ENCODE measurements around the gene STEAP3.
"Not testable (repeated sequence)": the region's sequence is repeated elsewhere in the genome, so short reads cannot be mapped to it uniquely, and the experiment has no call there.

Gene STEAP3

DNA sequence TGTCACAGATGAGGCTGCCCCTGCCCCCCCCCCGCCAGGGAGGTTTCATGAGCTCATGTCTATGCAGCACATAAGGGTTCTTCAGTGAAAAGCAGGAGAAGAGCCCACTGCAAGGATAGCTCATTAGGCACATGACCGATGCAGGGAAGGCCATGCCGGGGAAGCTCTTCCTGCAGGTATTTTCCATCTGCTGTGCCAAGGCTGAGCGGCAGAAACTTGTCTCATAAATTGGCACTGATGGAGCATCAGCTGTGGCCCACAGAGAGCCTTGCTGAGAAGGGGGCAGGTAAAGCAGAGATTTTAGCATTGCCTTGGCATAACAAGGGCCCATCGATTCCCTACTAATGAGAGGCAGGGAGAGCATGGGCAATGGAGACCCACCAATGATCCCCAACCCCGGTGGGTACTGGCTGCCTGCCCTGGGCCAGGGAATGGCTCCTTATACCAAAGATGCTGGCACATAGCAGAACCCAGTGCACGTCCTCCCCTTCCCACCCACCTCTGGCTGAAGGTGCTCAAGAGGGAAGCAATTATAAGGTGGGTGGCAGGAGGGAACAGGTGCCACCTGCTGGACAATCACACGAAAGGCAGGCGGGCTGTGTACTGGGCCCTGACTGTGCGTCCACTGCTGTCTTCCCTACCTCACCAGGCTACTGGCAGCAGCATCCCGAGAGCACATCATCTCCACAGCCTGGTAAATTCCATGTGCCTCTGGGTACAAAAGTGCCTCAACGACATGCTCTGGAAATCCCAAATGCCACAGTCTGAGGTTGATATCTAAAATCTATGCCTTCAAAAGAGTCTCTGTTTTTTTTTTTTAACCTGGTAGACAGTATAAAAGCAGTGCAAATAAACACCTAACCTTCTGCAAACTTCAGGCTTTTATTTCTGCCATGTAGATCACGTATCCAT, 41.4 kb downstream of the STEAP3 start:
- no peak for DNase-seq (ENCODE audit: low read depth)

- DNase-seq (ENCODE audit: low read depth), result no peak
These were observed 42.0 kb downstream of the STEAP3 start for GRCh38 chr2:119265693-119266066.

- DNase-seq (ENCODE audit: low read depth), result no peak
These were observed 42.5 kb downstream of the STEAP3 start for GRCh38 chr2:119266091-119266589.

DNA sequence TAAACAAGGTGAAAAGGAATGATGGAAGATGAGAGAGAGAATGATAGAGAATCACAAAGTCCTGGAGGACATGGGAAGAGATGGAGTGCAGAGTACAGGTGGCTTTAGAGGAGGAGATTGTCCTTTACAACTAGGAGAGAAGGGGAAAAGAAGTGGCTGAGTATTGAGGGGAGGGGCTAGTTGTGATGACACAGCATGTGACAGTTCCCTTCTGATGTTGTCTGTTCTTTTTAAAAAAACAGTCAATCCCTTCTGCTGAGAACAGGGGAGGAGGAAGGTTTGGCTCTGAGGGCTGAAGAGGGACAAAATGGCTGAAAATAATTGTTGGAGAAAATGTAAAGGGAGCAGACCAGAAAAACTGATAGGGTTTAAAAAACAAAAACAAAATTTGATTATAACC, 44.0 kb downstream of the STEAP3 start:
- DNase-seq (ENCODE audit: low read depth), result no peak

DNA sequence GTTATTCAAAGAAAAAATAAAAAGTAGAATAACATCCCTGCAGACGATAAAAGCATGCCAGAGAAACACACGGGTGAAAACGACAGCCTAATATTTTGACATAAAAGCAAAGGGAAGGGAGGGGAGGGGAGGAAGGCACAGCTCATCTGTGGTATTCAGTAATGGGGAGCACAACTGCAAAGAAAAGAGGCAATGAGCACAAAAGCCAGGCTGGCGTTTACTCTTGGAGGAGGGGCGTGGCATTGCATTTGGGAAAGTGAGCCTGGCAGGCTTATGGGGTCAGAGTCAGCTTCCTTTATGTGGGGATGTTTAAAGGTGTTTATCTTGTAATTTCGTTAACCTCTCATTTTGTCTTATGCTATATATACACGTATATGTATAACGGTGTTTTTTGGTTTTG, 53.2 kb downstream of the STEAP3 start:
- no peak for DNase-seq (ENCODE audit: low read depth)

GRCh38 chr2:119278385-119278784, 54.8 kb downstream of the STEAP3 start:
- not testable (repeated sequence) for DNase-seq (ENCODE audit: low read depth)

GRCh38 chr2:119278946-119279345, 55.3 kb downstream of the STEAP3 start:
- no peak for DNase-seq (ENCODE audit: low read depth)

GRCh38 chr2:119279666-119280065, 56.0 kb downstream of the STEAP3 start:
- DNase-seq (ENCODE audit: low read depth), result no peak

DNA sequence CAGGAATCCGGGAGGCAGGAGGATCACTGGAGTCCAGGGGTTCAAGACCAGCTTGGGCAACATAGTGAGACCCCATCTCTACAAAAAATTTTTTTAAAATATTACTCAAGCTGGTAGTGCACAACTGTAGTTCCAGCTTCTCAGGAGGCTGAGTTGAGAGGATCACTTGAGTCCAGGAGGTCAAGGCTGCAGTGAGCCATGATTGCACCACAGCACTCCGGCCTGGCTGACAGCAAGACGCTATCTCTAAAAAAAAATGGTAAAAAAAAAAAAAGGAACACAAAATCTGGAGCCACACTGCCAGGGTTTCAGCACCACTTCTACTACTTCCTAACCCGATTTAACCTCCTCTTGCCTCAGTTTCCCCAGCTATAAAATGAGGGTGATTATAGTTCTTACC, 57.0 kb downstream of the STEAP3 start:
- DNase-seq (ENCODE audit: low read depth), result no peak

- no peak for DNase-seq (ENCODE audit: low read depth)
These were observed 58.7 kb downstream of the STEAP3 start for GRCh38 chr2:119282146-119282995.

DNA sequence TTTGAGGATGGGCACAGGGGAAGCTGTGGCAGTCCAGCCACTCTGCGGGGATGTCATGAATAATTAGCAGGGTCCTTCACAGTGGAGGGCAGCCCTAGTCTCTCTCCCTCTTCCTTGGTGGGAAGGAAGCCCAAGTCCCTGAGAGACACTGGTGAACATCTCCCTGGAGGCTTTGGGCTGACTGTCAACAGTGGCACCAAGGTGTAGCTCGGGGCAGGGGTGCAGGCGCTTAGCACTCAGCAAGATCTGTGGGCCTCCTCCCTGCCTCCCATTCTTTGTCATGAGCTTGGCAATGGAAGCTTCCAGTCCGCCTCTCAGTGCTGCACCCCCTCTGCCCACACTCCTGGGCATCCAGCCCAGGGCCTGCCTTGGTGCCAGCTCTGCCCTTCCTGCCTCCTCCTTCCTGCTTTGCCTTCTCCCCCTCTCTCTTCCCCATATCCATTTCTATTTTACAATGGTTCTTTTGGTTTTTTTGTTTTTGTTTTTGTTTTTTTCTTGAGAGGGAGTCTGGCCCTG, 59.4 kb downstream of the STEAP3 start:
- no peak for DNase-seq (ENCODE audit: low read depth)

- no peak for DNase-seq (ENCODE audit: low read depth)
These were observed 60.3 kb downstream of the STEAP3 start for GRCh38 chr2:119283873-119284331.

DNA sequence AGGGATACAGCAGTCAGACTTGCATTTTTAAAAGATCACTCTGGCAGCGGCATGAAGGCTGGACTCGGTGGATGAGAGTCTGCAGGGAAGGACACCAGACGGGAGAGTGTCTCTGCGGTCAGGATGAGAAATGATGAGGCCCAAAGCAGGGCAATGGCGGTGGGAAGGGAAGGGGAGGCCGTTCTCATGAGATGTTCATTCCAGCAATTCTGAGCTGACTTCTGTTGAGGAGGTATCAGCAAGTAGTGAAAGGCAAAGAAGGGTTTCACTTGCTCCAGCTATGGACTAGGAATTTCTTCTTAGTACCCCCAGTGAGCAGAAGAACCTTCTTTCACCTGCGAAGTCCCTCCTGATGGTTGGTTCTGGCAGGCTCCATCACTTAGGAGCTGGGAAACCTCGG, 63.0 kb downstream of the STEAP3 start:
- DNase-seq (ENCODE audit: low read depth), result no peak

- no peak for DNase-seq (ENCODE audit: low read depth)
These were observed 64.9 kb downstream of the STEAP3 start for GRCh38 chr2:119288576-119288975.

- DNase-seq (ENCODE audit: low read depth), result no peak
These were observed 65.5 kb downstream of the STEAP3 start for GRCh38 chr2:119289093-119289492.

DNA sequence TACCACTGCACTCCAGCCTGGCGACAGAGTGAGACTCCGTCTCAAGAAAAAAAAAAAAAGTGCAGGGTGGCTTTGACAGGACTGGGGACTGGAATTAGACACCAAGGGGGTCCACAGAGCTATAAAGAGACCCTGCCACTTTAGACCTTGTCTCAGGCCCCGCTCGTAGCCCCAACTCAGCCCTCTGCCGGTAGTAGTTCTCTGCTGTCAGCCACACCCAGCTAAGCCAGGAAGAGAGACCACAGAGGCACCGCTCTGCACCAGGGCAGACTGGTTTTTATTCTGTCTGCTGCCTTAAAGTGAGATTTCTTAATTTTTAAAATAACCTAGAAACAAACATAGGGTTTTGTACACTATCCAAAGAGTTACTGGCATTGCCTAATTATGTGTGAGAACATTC, 66.0 kb downstream of the STEAP3 start:
- no peak for DNase-seq (ENCODE audit: low read depth)

GRCh38 chr2:119290859-119291587, 67.4 kb downstream of the STEAP3 start:
- DNase-seq (ENCODE audit: low read depth), result peak; percentile 41

GRCh38 chr2:119291588-119292167, 68.0 kb downstream of the STEAP3 start:
- no peak for DNase-seq (ENCODE audit: low read depth)

- DNase-seq (ENCODE audit: low read depth), result no peak
These were observed 68.6 kb downstream of the STEAP3 start for GRCh38 chr2:119292226-119292625.

GRCh38 chr2:119293254-119293653, 69.6 kb downstream of the STEAP3 start:
- no peak for DNase-seq (ENCODE audit: low read depth)

DNA sequence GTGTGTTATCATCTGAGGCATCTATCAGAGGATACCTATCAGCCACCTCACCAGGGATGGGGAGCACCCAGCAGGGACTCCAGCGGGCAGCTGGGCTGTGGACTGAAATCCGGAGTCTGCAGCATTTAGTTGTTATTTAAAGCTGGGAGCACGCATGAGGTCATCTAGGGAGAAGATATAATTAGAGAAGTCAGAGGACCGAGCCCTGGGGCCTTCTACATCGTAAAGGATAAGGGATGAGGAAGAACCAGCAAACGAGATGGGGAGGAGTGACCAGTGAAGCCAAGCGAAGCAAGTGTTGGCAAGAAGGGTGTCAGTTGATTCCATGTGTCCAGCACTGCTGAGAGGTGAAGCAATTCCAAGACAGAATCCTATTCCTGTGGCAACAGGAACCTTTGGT, 70.3 kb downstream of the STEAP3 start:
- DNase-seq (ENCODE audit: low read depth), result no peak

DNA sequence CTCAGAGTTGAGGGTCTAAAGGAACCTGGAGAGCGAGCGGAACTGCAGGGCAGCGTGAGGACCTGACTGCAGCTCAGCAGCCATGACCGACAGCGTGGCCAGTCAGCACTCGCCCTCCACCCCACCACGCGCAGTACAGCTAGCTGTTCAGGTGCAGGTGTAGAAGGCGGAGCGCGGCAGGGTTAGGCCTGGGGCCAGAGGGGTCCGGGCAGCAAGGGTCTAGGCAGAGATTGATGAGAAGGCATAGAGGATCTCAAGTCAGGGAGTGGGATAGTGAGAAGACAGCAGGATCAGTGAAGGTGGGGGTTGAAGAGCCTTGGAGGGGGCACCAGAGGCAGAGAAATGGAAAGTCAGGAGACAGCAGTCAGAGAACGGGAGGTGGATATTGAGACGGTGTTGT, 71.0 kb downstream of the STEAP3 start:
- DNase-seq (ENCODE audit: low read depth), result no peak

All from stimulated activated CD4-positive, alpha-beta T cell treated with anti-CD3 and anti-CD28 coated beads, Interleukin-2, amount 100 ng/mL, for 4 hours (primary cell).